HL-60 (cell line): ENCODE results near the gene SMG6.
A peak's percentile ranks its signal among the peaks of the same experiment; 100 is the strongest.

Source experiments
- DNase-seq, 2 experiments: peaks; one replicate each; pipeline ENCODE4 v3.0.0-alpha.2; 2010 to 2020; ENCODE audit warnings: low read depth in 1 of 2, low spot score in 1 of 2
- H3K27ac ChIP-seq: fragments of 250-450 bp; sonication (Bioruptor Pico); replicated peaks from 2 replicates; pipeline ENCODE4 v1.5.1; 2020; ENCODE audit warnings: mild to moderate bottlenecking, moderate library complexity
- H3K27me3 ChIP-seq: fragments of 250-450 bp; sonication (Bioruptor Pico); 2 replicates; pipeline ENCODE4 v1.5.1; 2021; ENCODE audit warnings: mild to moderate bottlenecking, moderate library complexity; ENCODE audit not compliant: insufficient read depth, poor library complexity, severe bottlenecking
- H3K4me3 ChIP-seq: replicated peaks from 2 replicates; pipeline ENCODE4 v1.5.1; 2011; ENCODE audit warnings: mild to moderate bottlenecking, control low read depth, low read length; ENCODE audit not compliant: insufficient read depth
- GABPA ChIP-seq: IDR thresholded peaks from 2 replicates; pipeline ENCODE4 v1.6.1; 2012; ENCODE audit warnings: low read depth
- POLR2AphosphoS5 ChIP-seq: IDR thresholded peaks from 2 replicates; pipeline ENCODE4 v1.6.1; 2012; ENCODE audit warnings: low read depth
- REST ChIP-seq: IDR thresholded peaks from 2 replicates; pipeline ENCODE4 v1.6.1; 2012; ENCODE audit warnings: low read depth; ENCODE audit not compliant: insufficient replicate concordance
- SPI1 ChIP-seq: IDR thresholded peaks from 2 replicates; pipeline ENCODE4 v1.6.1; 2012; ENCODE audit warnings: low read depth, mild to moderate bottlenecking, borderline replicate concordance
- TF ChIP-seq, protein P1 (sequence below): IDR thresholded peaks from one replicate; pipeline ENCODE4 v1.5.1; 2011; ENCODE audit warnings: low read length, control low read depth, inconsistent platforms; ENCODE audit not compliant: insufficient read depth

The SMG6 gene

GRCh38 chr17:2195729-2196128 lies 107.9 kb downstream of the SMG6 start:
- H3K27ac ChIP-seq: no peak overlapping the region
- TF ChIP-seq GABPA: no peak
- TF ChIP-seq POLR2AphosphoS5: no peak
- no peak for TF ChIP-seq REST
- no peak for TF ChIP-seq SPI1
- no peak overlapping the region for H3K4me3 ChIP-seq
- no peak for DNase-seq
- no peaks in the 10 kb centered on the region for H3K27me3 ChIP-seq

- Histone ChIP-seq H3K27ac (no peak overlapping the region), H3K27me3 (no peaks in the 10 kb centered on the region), H3K4me3 (no peak overlapping the region)
- TF ChIP-seq, protein P1, sequence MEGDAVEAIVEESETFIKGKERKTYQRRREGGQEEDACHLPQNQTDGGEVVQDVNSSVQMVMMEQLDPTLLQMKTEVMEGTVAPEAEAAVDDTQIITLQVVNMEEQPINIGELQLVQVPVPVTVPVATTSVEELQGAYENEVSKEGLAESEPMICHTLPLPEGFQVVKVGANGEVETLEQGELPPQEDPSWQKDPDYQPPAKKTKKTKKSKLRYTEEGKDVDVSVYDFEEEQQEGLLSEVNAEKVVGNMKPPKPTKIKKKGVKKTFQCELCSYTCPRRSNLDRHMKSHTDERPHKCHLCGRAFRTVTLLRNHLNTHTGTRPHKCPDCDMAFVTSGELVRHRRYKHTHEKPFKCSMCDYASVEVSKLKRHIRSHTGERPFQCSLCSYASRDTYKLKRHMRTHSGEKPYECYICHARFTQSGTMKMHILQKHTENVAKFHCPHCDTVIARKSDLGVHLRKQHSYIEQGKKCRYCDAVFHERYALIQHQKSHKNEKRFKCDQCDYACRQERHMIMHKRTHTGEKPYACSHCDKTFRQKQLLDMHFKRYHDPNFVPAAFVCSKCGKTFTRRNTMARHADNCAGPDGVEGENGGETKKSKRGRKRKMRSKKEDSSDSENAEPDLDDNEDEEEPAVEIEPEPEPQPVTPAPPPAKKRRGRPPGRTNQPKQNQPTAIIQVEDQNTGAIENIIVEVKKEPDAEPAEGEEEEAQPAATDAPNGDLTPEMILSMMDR: no peak
- TF ChIP-seq GABPA: no peak
- no peak for TF ChIP-seq SPI1
- no peak for TF ChIP-seq POLR2AphosphoS5
- TF ChIP-seq REST: no peak
- DNase-seq: no peak
These were observed 108.7 kb downstream of the SMG6 start for GRCh38 chr17:2194889-2195335.

GRCh38 chr17:2192367-2193057 lies 111.1 kb downstream of the SMG6 start:
- no peak overlapping the region for H3K4me3 ChIP-seq
- peak; percentile 1 to 13 for DNase-seq
- TF ChIP-seq, protein P1: no peak
- TF ChIP-seq REST (no peak), SPI1 (no peak), POLR2AphosphoS5 (no peak), GABPA (no peak)
- no peak overlapping the region for H3K27ac ChIP-seq
- no peaks in the 10 kb centered on the region for H3K27me3 ChIP-seq
